Endothelial cell of umbilical vein (primary cell): ENCODE measurements around the gene B4GALNT1.

Source experiments
- EZH2 ChIP-seq: IDR thresholded peaks from 2 replicates; pipeline ENCODE4 v1.6.1; 2012; ENCODE audit warnings: borderline replicate concordance, low read depth, mild to moderate bottlenecking, moderate library complexity, low read length, inconsistent platforms; ENCODE audit not compliant: severe bottlenecking
- JUN ChIP-seq: IDR thresholded peaks from 2 replicates; pipeline ENCODE4 v1.6.1; 2011; ENCODE audit warnings: borderline replicate concordance, low read depth; ENCODE audit not compliant: insufficient read length, insufficient read depth
- MYC ChIP-seq: IDR thresholded peaks from one replicate; pipeline ENCODE4 v1.6.1; 2011; ENCODE audit warnings: mild to moderate bottlenecking, low read depth, low read length
- POLR2A ChIP-seq: IDR thresholded peaks from 2 replicates; pipeline ENCODE4 v1.6.1; 2012; ENCODE audit warnings: low read depth, mild to moderate bottlenecking, control low read depth, low read length
- POLR2AphosphoS5 ChIP-seq: IDR thresholded peaks from 2 replicates; pipeline ENCODE4 v1.6.1; 2012; ENCODE audit warnings: low read depth, mild to moderate bottlenecking, control low read depth, low read length, moderate library complexity; ENCODE audit not compliant: insufficient read depth
- TF ChIP-seq, protein P1 (sequence below), 2 donors: IDR thresholded peaks; 1 replicate in 1 of 2; 2 replicates in 1 of 2; pipeline ENCODE4 v1.5.1; 2011; ENCODE audit warnings: low read length in 2 of 2, mild to moderate bottlenecking in 2 of 2, moderate library complexity in 2 of 2, control low read depth in 1 of 2, inconsistent platforms in 1 of 2, low read depth in 1 of 2; ENCODE audit not compliant: insufficient read depth in 1 of 2; ENCODE audit errors: extremely low read depth in 1 of 2
- TF ChIP-seq, protein P2 (sequence below): IDR thresholded peaks from 2 replicates; pipeline ENCODE4 v1.6.1; 2011; ENCODE audit not compliant: insufficient read depth, insufficient read length

DNA sequence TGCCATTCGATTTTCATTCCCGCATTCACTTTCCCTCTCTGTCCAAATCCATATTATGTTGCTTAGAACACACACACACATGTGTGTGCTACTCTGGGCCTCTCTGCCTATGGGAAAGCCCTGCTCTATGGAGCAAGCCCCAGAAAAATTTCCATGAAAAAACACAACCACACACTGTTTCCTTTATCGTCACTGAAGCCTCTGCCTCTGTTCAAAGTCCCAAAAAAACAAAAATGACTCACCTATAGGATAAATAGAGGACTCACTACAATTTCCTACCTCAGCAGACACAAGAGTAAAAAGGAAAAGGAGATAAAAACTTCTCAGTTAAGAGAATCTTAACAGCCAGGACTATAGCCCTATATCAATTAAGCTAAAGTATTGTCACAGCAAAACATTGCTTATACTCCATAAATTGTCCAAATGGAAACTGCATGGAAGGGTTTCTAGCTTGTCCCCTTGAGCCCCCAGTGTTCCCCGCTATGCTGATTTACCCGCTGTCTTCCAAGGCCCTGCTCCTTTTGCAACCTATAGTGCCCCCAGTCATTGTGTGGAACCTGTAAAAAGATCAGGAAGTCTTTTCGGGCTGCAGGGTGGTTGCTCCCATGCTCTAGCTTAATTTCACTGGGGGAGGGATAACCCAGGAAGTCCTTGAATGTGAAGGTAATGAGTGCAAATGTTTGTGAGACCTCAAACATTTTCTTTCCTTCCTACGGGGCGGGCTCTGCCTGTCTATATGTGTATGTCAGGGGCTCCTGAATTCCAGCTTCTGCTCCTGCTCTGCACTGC lies 53.1 kb downstream of the B4GALNT1 start:
- TF ChIP-seq, protein P1, sequence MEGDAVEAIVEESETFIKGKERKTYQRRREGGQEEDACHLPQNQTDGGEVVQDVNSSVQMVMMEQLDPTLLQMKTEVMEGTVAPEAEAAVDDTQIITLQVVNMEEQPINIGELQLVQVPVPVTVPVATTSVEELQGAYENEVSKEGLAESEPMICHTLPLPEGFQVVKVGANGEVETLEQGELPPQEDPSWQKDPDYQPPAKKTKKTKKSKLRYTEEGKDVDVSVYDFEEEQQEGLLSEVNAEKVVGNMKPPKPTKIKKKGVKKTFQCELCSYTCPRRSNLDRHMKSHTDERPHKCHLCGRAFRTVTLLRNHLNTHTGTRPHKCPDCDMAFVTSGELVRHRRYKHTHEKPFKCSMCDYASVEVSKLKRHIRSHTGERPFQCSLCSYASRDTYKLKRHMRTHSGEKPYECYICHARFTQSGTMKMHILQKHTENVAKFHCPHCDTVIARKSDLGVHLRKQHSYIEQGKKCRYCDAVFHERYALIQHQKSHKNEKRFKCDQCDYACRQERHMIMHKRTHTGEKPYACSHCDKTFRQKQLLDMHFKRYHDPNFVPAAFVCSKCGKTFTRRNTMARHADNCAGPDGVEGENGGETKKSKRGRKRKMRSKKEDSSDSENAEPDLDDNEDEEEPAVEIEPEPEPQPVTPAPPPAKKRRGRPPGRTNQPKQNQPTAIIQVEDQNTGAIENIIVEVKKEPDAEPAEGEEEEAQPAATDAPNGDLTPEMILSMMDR (IDR thresholded peaks at IDR 0.05; ENCODE audit: extremely low read depth in 1 of 2, insufficient read depth in 1 of 2, low read depth in 1 of 2, low read length in 2 of 2) = no peak
- TF ChIP-seq JUN = no peak
- no peak for TF ChIP-seq MYC
- TF ChIP-seq POLR2AphosphoS5 = no peak
- no peak for TF ChIP-seq POLR2A
- TF ChIP-seq EZH2 = no peak
- TF ChIP-seq, protein P2, sequence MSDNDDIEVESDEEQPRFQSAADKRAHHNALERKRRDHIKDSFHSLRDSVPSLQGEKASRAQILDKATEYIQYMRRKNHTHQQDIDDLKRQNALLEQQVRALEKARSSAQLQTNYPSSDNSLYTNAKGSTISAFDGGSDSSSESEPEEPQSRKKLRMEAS = no peak
